ENCODE data around the gene ATP2C2.

DNA sequence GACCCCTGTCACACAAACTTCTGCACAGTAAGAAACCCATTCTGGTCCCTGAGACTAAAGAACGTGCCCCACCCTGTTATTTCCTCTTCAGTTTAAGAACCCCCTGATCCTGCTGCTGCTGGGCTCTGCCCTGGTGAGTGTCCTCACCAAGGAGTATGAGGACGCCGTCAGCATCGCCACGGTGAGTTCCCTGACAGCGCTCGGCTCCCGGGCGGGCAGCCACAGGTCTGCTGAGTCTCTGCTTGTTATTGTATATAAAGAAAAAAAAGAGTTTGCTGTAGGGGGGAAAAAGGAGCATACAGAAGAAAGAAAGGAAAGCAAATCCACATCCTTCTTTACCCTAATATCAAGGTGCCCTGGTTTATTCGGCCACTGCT, 40.0 kb downstream of the ATP2C2 start:
- TF ChIP-seq GATA2 (IDR thresholded peaks at IDR 0.05; ENCODE audit: low read depth, low read length) = no peak
- TF ChIP-seq GATA3 (IDR thresholded peaks at IDR 0.05; ENCODE audit: low read depth, low read length) = no peak
